Calu3 (cell line): ENCODE measurements around the gene LSG1. TPM values are rescaled to one million over a fixed set of nuclear protein-coding genes. Genes with fewer than 3 reads are reported as not detected.

ENCODE experiments used
- BruUV-seq: library from RNA; stranded (reverse); fragments of 400-500 nt; replicated peaks from 2 replicates; lab custom pipeline; 2021; lab: Mats Ljungman, UMichigan
- CTCF ChIA-PET: fragments of 300-600 bp; sonication (Branson Sonifier 250); formaldehyde crosslinking; loops from one replicate; lab custom pipeline; 2022; ENCODE audit warnings: antibody characterized with exemption; lab: Charles Lee
- DNase-seq: peaks from one replicate; pipeline ENCODE4 v3.0.0; 2022
- H3K27ac Mint-ChIP-seq: one replicate; pipeline ENCODE4 v1.8.0; 2022; ENCODE audit warnings: mixed read lengths; ENCODE audit not compliant: unreplicated experiment
- H3K27me3 Mint-ChIP-seq: one replicate; pipeline ENCODE4 v1.8.0; 2022; ENCODE audit warnings: mixed read lengths; ENCODE audit not compliant: unreplicated experiment
- H3K36me3 Mint-ChIP-seq: one replicate; pipeline ENCODE4 v1.8.0; 2022; ENCODE audit warnings: mild to moderate bottlenecking, moderate library complexity, mixed read lengths; ENCODE audit not compliant: insufficient read depth, unreplicated experiment
- H3K4me1 Mint-ChIP-seq: one replicate; pipeline ENCODE4 v1.8.0; 2022; ENCODE audit warnings: mild to moderate bottlenecking, low read depth, mixed read lengths; ENCODE audit not compliant: unreplicated experiment
- H3K4me3 Mint-ChIP-seq: one replicate; pipeline ENCODE4 v1.8.0; 2022; ENCODE audit warnings: mild to moderate bottlenecking, low read depth, moderate library complexity, mixed read lengths; ENCODE audit not compliant: unreplicated experiment
- H3K9me3 Mint-ChIP-seq: one replicate; pipeline ENCODE4 v1.8.0; 2022; ENCODE audit warnings: low read depth, mixed read lengths; ENCODE audit not compliant: unreplicated experiment
- intact Hi-C: fragments of 100-400 bp; cut with micrococcal nuclease; formaldehyde crosslinking; loops from one replicate; pipeline ENCODE4 v1.10.0; 2022; ENCODE audit not compliant: unreplicated experiment
- total RNA-seq: library from RNA; stranded (reverse); gene quantifications from 2 replicates; pipeline ENCODE4 v1.2.3, GENCODE V29; 2022
- TF ChIP-seq, protein P1 (sequence below): fragments of 200-600 bp; IDR thresholded peaks from one replicate; pipeline ENCODE4 v1.8.0; 2022; ENCODE audit warnings: antibody characterized with exemption; ENCODE audit not compliant: unreplicated experiment

LSG1 gene
- total RNA-seq, 1 experiment from 2014 or later: 86.3 TPM

DNA sequence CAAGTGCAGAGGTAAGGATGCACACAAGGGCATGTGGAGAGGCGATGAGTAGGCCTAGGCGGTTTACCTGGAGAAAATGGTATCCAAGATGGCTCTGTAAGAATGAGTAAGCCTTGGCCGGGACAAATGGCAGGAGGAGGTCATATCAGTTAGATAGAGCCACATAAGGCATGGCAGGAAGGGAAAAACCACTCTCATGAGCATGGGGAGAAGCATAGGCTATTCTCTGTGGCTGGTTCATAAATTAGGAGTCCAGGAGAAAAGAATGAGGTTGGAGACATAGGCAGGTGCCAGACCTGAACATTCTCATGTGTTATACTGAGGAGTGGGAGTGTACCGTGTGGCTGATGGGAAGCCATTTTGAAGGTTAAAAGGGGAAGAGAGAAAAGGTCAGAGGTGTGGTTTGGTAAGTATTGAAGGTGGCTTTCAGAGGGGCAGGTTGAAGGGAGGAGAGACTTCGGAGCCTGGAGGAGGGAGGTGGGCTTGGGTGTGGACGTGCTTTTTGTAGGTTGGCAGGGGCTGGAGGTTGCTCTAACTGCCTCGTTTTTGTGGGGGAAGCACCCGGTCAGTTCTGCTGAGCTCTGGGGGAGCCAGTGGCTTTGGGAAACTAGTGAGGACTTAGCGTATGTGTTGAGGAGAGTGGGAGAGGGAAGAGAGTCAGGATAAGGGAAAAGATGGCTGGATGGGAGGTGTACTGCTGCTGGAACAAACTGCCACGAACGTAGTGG lies 9.1 kb upstream of the LSG1 start:
- BruUV-seq: no TSS peak
- H3K27me3 Mint-ChIP-seq: peaks cover 39% of the 10 kb centered on the region
- H3K36me3 Mint-ChIP-seq: peaks cover 15% of the 10 kb centered on the region
- intact Hi-C loops: loop anchor here (10.0 kb wide), 3 partner anchors 84 to 834 kb away; no protein-coding TSS in a partner anchor
- TF ChIP-seq, protein P1, sequence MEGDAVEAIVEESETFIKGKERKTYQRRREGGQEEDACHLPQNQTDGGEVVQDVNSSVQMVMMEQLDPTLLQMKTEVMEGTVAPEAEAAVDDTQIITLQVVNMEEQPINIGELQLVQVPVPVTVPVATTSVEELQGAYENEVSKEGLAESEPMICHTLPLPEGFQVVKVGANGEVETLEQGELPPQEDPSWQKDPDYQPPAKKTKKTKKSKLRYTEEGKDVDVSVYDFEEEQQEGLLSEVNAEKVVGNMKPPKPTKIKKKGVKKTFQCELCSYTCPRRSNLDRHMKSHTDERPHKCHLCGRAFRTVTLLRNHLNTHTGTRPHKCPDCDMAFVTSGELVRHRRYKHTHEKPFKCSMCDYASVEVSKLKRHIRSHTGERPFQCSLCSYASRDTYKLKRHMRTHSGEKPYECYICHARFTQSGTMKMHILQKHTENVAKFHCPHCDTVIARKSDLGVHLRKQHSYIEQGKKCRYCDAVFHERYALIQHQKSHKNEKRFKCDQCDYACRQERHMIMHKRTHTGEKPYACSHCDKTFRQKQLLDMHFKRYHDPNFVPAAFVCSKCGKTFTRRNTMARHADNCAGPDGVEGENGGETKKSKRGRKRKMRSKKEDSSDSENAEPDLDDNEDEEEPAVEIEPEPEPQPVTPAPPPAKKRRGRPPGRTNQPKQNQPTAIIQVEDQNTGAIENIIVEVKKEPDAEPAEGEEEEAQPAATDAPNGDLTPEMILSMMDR: no peak
- no peak overlapping the region for H3K4me3 Mint-ChIP-seq
- H3K4me1 Mint-ChIP-seq: peaks cover 23% of the 10 kb centered on the region
- no peak overlapping the region for H3K27ac Mint-ChIP-seq
- no peak for DNase-seq
- CTCF ChIA-PET: interaction anchor here (0.7 to 2.0 kb wide), 2 partner anchors 10 to 47 kb away, joined by 3 to 4 read pairs; no protein-coding TSS in a partner anchor
- no peaks in the 10 kb centered on the region for H3K9me3 Mint-ChIP-seq

DNA sequence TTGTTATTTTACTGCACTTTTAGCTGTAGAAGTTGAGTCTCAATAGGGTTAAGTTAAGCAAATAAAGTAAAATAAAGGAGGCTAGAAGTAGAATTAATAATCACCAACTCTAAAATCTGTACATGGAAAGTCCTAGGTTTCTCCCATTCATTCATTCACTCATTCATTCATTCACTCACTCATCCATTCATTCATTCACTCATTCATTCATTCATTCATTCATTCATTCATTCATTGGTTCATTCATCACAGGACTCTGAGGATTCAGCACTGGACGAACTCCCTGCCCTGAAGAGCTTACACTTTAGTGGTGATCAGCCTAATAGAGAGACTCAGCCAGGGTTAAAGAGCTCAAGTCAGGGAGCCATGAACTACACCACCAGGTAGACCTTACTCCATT lies 4.5 kb upstream of the LSG1 start:
- no peak overlapping the region for H3K4me3 Mint-ChIP-seq
- no TSS peak for BruUV-seq
- peaks cover 12% of the 10 kb centered on the region for H3K36me3 Mint-ChIP-seq
- DNase-seq: no peak
- no peak overlapping the region for H3K27ac Mint-ChIP-seq
- TF ChIP-seq, protein P1: no peak
- H3K4me1 Mint-ChIP-seq: peaks cover 19% of the 10 kb centered on the region
- CTCF ChIA-PET: no interaction called here
- intact Hi-C loops: no loop called here
- H3K27me3 Mint-ChIP-seq: peaks cover 48% of the 10 kb centered on the region
- no peaks in the 10 kb centered on the region for H3K9me3 Mint-ChIP-seq

DNA sequence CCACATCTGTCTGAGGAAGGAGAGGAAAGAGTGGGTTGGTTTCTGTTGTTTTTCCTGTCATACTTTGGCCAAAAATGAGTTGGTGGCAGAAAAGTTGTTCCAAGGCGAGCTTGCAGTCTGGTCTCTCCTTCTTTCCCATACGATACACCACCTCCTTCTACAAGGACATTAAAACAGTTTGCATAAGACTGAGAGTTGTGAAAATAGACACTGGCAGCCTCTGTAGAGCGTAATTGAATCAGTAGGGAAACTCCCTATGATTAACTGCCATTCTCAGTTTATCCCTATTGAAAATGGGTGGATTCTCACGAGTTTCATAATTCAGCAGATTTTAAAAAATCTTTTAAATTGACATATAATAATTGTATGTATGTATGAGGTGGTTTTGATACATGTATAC lies 3.7 kb upstream of the LSG1 start:
- H3K4me3 Mint-ChIP-seq: no peak overlapping the region
- H3K4me1 Mint-ChIP-seq: peaks cover 27% of the 10 kb centered on the region
- intact Hi-C loops: no loop called here
- BruUV-seq: no TSS peak
- H3K36me3 Mint-ChIP-seq: peaks cover 16% of the 10 kb centered on the region
- no peaks in the 10 kb centered on the region for H3K9me3 Mint-ChIP-seq
- TF ChIP-seq, protein P1: no peak
- H3K27me3 Mint-ChIP-seq: peaks cover 47% of the 10 kb centered on the region
- CTCF ChIA-PET: no interaction called here
- no peak for DNase-seq
- H3K27ac Mint-ChIP-seq: no peak overlapping the region

DNA sequence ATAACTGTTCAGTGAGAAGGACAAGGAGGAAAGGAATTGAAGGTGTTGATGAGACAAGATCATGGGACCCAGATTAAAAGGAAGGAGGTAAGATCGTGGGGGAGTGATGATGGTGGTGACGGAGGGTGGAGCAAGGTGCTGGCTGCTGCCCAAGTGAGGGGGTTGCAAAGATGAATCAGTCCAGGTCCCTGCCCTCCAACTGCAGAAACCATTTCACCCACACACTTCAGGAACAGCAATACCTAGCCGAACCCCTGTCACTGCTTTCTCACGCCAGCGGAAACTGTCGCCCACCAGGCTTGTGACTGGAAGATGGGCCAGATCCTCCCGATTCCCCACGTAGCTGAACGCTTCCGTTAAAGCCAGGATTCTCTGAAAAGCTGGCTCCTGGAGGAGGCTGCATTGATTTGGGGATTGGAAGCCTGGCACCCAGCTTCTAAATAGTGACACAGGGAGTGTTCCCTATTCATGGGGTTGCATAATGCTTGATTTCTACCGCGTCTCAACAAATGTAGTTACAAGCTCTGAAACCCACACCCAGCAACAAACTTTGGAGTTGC lies 3.2 kb upstream of the LSG1 start:
- no peak for DNase-seq
- no peak overlapping the region for H3K27ac Mint-ChIP-seq
- no peaks in the 10 kb centered on the region for H3K9me3 Mint-ChIP-seq
- peaks cover 42% of the 10 kb centered on the region for H3K27me3 Mint-ChIP-seq
- H3K36me3 Mint-ChIP-seq: peaks cover 16% of the 10 kb centered on the region
- no peak overlapping the region for H3K4me3 Mint-ChIP-seq
- CTCF ChIA-PET: no interaction called here
- no TSS peak for BruUV-seq
- intact Hi-C loops: no loop called here
- TF ChIP-seq, protein P1: no peak
- H3K4me1 Mint-ChIP-seq: peaks cover 32% of the 10 kb centered on the region
